Esophagus squamous epithelium (tissue), 4 donors: ENCODE measurements around the gene RCL1.

Experiments
- POLR2A ChIP-seq, 4 donors: fragments of 450-650 bp; IDR thresholded peaks; one replicate each; pipeline ENCODE4 v1.6.1; 2017; ENCODE audit warnings: antibody characterized with exemption in 4 of 4, mild to moderate bottlenecking in 4 of 4, moderate library complexity in 3 of 4
- TF ChIP-seq, protein P1 (sequence below), 6 experiments: fragments of 450-650 bp in 4 of 6; fragments of 200-600 bp in 2 of 6; sonication (generic) in 2 of 6; IDR thresholded peaks; one replicate each; pipeline ENCODE4 v1.5.1; 2016 to 2019; ENCODE audit warnings: antibody characterized with exemption in 6 of 6, mild to moderate bottlenecking in 4 of 6, moderate library complexity in 4 of 6

DNA sequence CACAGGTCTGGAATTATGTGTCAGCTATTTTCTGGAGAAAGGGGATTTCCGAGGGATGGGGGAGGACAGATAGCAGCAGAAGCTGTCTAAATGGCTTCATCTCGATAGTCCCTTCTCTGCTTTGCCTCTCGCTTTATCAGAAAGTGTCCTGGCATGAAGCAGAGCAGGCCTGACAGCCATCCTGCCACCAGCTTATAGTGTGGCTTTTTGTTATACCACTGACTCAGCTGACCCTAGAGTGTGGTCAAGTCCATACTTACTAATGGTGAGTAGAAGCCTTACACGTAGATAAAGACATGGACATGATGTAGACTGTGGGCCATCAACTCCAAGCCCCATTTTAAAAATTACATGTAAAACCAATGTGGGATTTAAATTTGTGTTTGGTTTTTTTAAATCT lies 50.0 kb downstream of the RCL1 start:
- TF ChIP-seq, protein P1, sequence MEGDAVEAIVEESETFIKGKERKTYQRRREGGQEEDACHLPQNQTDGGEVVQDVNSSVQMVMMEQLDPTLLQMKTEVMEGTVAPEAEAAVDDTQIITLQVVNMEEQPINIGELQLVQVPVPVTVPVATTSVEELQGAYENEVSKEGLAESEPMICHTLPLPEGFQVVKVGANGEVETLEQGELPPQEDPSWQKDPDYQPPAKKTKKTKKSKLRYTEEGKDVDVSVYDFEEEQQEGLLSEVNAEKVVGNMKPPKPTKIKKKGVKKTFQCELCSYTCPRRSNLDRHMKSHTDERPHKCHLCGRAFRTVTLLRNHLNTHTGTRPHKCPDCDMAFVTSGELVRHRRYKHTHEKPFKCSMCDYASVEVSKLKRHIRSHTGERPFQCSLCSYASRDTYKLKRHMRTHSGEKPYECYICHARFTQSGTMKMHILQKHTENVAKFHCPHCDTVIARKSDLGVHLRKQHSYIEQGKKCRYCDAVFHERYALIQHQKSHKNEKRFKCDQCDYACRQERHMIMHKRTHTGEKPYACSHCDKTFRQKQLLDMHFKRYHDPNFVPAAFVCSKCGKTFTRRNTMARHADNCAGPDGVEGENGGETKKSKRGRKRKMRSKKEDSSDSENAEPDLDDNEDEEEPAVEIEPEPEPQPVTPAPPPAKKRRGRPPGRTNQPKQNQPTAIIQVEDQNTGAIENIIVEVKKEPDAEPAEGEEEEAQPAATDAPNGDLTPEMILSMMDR (IDR thresholded peaks at IDR 0.05): no peak
- TF ChIP-seq POLR2A (IDR thresholded peaks at IDR 0.05): no peak
